Midbrain (tissue), 1 donor: Measurements from ENCODE around the gene ADRA2A.
A peak's percentile ranks its signal among the peaks of the same experiment; 100 is the strongest.

Experiments
- DNase-seq: peaks from one replicate; lab custom pipeline; 2025; lab: John Stamatoyannopoulos, UW

Gene ADRA2A

DNA sequence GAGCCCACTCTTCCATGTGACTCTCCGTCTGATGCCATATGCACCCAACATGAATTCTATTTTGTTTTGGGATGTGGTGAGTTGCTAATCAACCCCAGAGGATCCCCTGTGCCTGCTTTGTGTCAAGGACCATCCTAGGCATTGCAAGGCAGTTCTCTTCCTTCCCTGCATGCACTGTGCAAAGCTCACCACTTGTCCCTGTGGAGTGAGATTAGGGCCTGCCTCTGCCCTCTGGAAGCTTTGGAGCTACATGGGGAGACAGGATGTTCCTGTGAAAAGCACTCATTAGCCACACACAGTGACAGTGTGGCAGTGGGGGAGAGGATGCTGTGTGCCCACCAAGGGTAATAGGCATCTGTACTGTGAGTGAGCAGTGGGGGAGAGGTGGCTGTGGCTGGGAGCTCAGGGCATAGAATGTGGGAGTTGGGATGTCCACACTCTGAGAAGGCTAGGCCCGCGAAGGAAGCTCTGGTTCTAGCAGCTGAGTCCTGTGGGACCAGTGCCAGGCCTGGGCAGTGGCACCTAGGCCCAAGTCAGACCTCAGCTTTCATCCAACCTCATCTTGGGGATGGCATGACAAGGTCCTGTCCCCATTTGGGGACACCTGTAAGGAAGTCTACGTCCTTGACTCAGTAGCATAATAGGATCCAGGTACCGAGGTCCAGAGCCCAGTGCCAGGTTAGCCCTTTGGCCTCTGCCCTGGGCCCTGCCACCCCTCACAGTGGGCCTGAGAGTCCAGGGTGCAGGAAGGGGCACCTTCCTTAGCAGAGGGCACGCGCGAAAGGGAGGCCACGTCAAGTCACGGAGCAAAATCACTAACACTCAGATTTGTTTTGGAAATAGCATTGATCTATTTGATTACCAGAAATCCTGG, 6.6 kb downstream of the ADRA2A start:
- DNase-seq = no peak

DNA sequence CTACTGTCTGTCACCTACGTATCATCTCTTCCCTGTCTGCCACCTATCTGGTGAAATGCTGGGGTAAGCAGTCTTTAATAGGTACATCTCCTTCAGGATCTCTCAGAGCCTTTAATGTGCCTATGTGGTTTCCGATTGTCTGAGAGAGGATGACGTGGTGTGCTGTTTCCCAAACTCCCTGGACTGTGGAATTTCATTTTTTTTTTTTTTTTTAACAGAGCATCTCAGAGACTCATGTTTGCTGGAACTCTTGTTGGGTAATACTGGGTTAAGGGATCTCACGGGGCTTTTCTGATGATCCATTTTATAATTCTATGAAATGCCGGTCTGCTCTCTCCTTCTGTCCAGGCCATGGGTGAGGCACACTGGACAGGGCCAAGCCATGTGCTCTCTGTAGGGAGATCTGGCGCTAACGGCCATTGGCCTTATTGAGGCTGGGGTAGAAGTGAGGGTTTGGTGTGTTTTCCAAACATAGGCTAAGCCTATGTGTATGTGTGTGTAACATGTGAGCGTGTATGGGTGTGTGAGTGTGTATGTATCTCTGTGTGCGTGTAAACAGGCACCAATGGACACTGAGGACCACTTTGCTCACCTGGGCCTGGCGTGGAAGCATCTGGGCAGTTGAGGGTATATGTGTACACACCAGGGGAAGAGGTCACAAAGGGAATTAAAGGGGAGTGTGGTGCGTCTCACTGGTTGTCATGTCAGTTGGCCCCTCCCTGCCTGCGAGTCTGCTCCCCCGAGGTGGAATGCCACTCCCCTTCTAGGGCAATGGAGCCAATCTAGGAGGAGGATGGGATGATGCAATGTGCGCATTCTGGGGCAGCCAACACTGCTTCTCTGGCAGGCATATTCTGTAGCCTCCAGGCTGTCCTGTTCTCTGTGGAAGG, 7.8 kb downstream of the ADRA2A start:
- no peak for DNase-seq

DNA sequence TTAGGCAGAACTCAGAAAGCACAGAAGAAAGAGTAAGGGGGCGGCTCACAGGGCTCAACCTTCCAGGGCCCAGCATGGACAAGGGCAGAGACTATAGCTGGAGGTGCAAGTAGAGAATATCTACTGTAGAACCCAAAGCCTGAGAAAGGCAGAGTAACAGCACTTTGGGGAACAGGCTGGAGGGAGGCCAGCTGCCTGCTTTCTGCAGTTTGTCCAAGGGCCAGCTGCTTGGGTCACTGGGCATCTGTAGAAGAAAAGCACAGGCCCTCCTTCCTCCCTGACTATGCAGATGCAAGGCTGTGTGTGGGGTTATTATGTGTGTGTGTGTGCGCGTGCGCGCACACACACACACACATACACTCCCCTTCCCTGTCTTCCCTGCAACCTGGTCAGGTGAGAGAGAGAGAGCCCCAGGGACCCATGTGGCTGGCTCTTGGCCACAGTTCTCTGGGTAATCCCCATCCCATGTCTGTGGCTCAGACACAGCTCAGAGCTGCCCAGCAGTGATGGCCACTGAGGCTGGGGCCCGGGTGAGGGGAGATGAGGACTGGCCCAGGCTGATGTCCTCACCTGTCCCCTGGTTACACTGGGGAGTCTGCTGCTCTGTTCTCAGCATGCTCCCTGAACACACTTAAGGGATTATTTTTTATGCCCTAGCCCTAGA, 9.0 kb downstream of the ADRA2A start:
- DNase-seq = peak; percentile 23

DNA sequence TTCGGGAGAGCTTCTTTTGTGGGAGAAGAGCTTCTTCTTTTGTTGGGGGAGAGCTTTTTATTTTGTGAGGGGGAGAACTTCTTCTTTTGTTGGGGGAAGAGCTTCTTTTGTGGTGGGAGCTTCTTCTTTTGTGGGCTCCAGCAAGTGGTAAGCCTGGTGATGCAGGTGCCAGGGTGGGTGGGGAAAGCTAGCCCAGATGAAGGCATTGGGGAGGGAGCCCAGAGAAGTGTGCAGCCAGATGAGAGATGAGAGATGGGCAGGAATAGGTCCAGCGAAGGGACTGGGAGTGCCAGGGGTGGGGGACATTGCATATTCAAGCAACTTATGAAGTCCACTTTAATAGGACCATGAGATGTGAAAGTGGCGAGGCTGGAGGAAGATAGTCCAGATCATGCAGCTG, 9.7 kb downstream of the ADRA2A start:
- no peak for DNase-seq

DNA sequence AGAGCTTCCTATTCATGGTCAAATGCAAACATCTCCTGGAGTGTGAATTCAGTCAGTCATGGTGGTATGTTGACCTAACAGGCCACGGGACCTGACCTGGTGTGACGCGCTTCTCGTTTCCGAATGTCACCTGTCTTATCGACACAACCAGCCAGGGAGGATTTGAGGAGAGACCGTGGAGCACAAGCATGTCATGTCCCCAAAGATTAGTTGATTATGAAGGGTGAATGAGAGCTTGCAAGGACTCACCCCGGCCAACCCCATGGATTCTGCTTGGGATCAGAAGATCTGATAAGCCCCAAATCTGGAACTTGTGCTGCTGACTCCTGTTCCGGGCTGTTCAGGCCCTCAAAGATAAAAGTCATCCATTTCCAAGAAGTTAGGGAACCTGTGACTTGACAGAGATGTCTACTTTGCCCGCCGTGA, 10.5 kb downstream of the ADRA2A start:
- DNase-seq = no peak

DNA sequence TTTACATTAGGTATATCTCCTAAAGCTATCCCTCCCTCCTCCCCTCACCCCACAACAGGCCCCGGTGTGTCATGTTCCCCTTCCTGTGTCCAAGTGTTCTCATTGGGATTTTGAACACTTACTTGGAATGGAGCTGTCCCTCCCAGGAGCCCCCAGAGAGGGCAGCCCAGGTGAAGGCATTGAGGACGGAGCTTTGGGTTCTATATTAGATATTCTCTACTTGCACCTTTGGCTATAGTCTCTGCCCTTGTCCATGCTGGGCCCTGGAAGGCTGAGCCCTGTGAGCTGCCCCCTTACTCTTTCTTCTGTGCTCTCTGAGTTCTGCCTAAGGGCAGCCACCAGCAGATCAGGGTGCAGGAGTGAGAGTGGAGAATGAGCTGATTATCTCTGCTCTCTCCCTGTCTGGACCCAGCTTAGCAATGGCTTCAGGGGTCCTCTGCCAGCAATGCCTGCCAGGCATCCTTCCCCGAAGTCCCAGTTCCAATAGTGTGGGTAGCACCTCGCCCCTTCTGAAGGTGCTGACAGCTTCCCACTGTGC, 11.2 kb downstream of the ADRA2A start:
- no peak for DNase-seq

DNA sequence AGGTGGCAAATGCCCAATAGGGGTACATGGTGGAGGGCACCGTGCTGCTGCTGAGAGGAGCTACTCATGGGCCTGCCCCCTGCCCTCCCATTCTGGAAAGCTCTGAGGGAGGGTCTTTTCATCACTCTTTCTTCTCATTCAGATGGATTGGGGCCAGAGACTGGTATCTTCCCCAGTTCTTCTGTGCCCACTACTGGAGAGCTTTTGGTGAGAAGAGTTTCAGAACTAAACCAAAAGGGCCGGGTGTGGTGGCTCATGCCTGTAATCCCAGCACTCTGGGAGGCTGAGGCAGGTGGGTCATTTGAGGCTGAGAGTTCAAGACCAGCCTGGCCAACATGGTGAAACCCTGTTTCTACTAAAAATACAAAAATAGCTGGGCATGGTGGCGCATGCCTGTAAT, 12.5 kb downstream of the ADRA2A start:
- no peak for DNase-seq

DNA sequence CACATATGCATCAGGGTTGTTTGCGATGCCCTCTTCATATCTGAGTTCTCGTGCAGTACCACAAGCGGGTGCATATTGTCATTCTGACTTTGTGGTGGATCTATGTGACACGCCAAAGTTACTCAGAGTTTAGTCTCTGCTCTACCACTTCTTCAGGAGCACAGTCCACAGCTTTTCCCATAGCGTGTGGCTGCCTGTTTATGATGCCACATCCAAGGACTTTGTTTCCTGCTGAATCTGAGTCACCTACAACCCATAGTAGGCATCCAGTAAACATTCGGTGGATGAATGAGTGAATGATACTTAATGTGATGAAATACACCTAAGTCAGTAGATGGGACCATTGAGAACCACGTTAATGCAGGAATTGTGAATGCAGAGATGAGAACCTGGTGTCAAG, 15.0 kb downstream of the ADRA2A start:
- no peak for DNase-seq

DNA sequence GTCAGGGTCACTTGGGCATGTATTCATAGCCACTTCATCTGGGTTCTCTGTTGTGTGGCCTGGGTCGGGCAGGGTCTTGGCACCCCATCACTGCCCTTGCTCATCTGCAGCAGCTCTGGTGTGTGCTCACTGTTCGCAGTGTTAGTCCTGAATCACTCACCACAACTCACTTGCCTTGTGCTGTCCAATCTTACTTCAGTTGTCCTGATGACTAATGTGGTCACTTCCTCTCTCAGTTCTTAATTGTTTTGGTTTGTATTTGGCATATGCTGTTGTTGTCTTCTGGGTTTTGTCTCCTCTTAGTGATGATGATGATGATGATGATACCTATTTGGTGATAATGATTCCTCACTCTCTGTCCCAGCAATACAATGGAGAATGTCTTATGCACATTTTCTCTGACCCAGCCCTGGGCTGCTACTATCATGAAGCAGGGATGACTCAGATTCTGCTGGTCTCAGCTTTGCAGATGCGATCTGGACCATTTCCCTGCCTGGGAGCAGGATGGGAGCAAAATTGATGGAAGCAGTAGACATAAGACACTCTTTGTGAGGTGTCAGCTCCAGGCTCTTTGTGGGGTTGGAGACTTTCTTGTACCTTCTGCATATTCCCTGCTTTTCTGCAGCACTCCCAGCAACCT, 17.0 kb downstream of the ADRA2A start:
- no peak for DNase-seq

DNA sequence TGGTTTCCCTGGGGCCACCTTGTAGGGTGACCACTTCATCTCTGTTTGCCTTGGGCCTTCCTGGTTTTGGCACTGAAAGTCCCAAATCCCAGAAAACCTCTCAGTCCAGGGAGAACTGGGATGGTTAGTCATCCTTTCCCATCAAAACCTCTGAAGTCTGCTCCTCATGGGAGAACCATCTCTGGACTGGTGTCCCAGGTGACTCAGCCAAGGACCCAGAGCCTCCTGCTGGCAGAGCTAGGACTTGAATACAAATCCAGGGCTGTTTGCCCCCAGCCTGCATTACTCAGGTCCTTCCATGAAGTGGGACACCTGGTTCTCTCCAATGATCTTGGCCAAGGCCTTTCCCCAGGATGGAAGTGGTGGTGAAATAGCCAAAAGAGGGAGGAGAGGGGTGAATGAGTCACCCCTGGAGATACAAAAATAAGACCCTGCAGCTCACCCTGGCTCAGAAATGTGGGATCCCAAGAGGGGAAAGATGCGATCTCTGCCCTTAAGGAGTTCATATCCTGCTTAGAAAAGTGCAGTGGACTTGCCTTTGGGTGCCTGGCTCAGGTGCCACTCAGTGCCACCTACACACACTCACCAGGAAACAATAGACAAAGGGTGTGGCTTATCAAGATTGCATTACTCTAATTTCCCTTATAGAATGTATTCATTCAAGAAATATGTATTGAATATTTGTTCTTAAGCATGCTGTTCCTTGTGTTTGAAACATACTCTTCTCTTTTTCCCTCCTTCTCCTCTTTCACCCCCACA, 22.0 kb downstream of the ADRA2A start:
- DNase-seq = no peak

DNA sequence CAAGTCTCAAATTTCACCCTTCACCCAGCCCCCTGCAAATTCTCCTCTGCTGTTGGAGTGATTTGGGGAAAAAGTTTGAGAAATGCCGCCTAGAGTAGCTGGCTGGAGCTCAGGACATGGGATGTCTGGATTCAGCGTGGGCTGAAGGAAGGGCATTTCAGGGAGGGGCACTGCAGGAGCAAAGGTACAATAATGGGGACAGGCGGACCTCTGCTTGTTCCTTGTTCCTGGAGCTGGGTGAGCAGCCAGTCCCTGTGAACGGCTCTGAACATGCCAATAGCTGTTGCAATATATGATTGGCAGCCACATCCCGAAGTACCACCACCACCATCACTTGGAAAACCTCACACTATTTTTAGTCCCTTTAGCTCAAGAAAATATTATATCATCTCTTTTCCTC, 23.4 kb downstream of the ADRA2A start:
- no peak for DNase-seq

DNA sequence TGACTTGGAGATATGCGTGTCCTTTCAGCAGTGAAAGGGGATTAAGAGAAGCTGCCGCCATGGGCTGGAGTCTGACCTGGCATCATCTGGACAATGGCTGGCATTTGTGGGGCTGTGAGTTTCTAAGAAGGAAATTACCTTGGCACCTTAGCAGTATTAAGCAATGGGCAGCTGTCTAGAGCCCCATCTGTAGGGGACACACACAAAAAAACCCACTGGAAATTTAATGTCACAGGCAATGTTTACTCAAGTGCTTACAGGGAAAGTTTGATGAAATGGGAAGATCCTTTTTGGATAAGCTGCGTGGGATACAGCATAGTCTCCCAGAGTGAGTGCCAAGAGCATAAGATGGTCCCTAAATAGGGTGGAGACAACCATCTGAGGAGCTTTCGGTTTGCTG, 25.0 kb downstream of the ADRA2A start:
- no peak for DNase-seq

DNA sequence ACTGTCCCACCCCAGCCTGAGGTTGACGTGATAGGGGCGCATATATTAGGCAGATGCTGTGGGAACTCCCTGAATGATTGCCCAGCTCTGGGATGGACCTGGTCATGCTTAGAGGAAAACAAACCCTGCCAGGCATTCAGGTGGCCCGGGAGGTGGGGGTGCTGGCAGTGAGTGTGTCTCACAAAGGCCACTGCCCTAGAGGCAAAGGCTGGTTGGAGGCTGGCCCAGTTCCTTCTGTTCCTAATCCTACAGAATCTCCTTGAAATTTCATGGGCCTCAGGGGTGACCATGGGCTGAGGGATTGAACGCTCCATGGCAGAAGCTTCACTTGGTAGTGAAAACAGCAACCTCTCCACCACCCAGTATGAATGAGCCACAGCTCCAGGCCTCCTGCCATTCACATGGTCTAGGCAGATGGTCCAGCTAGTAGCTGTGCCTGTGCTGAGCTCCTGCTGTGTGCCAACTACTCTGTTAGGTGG, 25.6 kb downstream of the ADRA2A start:
- DNase-seq = no peak

DNA sequence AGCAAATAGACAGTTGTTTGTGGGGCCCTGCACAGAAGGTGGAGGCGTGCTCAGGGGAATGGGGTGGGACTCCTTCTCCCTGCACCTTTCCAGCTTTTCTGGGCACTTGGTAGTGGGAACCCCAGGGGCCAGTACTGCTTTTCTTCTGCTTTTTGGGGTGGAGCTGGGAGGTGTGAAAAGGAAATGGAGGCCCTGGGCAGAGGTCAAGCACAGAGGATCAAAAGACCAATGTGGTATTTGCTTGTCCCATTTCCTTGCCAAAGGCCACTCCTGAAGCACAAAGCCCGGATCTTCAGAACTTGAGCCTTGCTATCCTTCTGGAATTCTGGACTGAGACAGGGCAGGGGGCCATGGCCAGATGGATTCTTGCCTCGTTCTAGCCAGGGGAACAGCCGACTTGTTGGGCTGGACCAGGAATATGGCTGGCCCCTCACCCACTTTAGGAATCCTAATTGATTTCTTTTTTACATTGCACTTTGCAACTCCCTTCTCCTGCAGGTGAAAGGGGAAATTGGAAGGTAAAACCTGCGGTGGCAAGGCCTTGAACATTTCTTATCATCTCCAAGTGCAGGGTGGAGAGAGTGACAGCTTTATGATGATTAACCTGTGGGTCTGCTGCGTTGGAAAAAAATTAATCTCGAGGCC, 26.5 kb downstream of the ADRA2A start:
- DNase-seq = no peak

DNA sequence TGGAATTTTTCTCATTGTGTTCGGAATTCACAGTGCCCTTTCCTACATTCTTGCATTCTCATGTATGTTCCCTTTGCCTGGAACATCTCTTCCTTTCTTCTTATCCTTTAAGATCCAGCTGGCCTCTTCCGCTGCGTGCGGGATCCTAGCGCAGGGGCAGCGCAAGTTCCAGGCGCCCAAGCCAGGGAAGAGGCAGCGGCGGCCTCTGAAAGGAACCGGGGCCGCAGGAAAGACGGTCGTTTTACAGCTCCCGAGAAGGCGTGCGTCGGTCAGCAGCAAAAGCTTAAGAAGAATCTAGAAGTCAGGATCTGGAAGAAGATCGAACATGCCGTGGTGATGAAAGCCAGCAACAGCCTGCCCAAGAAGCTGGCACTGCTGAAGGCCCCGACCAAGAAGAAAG, 28.0 kb downstream of the ADRA2A start:
- DNase-seq = no peak

DNA sequence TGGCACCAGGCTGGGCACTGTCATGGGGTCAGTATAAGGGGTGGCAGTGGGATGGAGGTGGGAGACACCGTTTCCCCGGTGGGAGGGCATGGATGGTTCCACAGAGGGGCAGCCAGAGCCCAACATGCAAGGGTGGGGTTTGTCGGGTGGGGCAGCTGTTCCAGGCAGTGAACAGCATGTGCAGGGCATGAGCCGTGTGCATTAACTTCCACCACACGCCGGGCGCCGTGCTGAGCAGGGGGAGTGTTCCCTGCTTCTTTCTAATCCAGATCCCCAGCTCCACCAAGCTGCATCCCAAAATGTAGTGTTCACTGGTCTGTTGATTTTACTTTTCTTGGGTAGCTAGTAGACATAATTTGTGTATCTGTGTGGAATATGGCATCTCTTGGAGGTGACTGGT, 29.3 kb downstream of the ADRA2A start:
- no peak for DNase-seq

DNA sequence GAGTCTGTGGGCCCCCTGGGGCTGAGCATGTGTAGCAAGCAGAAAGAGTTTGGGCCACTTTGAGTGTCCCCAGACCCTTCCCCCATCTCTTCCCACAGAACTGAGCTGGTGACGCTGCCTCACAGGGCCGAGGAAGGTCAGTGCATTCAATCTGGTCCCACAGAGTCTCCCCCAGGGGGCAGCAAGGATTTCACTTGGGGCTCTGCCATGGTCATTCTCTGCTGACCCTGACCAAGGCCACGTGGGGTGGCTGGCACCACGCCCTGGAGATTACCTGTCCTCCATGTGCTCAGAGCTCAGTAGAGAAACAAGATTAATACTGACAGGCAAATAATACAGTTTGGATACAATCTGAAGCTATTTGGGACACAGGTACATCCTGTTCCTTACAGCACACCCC, 30.2 kb downstream of the ADRA2A start:
- no peak for DNase-seq

DNA sequence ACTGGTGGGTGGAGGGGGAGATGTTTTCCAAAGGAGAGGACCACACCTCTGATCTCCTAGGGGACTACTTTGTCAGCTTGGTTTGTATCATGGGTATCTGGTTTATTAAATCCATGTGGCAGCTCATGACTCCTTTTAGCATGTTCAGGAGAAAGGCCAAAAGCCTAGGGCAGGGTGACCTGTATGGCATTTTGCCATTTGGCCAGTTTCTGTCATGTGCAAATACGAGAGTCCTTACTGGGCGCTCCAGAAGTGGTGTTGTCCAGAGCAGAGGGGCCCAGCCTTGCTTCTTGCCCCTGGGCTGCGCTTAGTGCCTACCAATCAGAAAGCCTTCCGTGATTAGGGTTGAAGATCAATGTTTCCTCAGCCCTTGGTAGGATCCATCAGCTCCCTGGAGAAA, 31.0 kb downstream of the ADRA2A start:
- DNase-seq = no peak

DNA sequence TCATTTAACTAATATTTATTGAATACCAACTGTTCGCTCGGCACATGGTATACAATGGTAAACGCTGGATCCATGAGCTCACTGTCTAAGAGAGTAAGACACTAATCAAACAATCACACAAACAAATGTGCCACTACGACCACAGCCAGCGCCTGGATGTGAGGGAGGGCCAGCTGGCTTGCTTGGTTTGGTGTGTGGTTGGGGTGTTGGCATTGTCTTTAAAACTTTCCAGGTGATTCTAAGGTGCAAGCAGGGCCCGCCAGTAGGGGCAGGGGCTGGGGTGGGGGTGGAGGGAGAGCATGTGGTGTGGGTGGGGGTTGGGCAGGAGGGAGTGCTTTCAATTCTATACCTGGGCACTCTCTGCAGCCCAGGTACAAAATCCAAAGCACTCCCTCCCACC, 31.6 kb downstream of the ADRA2A start:
- DNase-seq = no peak

DNA sequence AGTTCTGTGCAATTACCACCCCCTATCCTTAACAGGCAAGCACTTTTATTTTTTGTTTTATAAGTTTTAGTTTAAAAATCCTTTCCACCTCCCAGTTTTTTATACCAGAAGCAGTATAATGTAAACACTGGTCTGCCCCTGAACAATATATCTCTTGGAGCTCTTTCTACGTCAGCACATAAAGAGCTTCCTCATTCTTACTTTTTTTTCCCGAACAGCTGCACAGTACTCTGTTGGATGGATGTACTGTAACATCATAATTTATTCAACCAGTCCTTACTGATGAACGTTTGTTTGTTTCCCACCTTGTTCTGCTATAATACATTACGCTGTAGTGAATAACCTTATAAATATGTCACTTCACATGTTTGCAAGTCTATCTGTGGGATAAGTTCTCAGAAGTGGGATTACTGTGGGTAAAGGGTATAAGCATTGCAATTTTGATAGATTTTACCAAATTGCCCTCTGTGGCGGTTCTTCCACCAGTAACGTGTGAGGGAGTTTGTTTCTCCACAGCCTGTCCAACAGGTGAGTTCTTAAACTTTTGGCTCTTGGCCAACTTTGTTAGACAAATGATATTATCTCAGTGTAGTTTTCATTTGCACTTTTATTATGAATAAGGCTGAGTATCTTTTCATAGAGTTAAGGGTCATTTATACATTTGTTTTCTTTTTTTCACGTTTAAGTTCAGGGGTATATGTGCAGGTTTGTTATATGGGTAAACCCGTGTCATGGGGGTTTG, 32.8 kb downstream of the ADRA2A start:
- DNase-seq = no peak
